ENCODE data around the gene ETV2.
A peak's percentile ranks its signal among the peaks of the same experiment; 100 is the strongest.
"Not testable (repeated sequence)": the region's sequence is repeated elsewhere in the genome, so short reads cannot be mapped to it uniquely, and the experiment has no call there.

The ETV2 gene

GRCh38 chr19:35628565-35629331, 12.8 kb upstream of the ETV2 start, which contains the start of gene RBM42:
TSS of gene RBM42 (plus strand) at chr19:35629036. CDS start at chr19:35629154, 118 bp downstream.
- DNase-seq = peak; percentile 92 to 96

GRCh38 chr19:35629332-35629633, 12.3 kb upstream of the ETV2 start:
- no peak for DNase-seq

GRCh38 chr19:35633727-35634440, 7.7 kb upstream of the ETV2 start:
- no peak for DNase-seq

- DNase-seq = no peak
Observed at GRCh38 chr19:35636651-35637050, 4.9 kb upstream of the ETV2 start.

- no peak for DNase-seq
Observed at GRCh38 chr19:35637165-35637564, 4.4 kb upstream of the ETV2 start.

- DNase-seq = no peak
Observed at GRCh38 chr19:35639321-35639639, 2.3 kb upstream of the ETV2 start.

GRCh38 chr19:35639863-35640262, 1.7 kb upstream of the ETV2 start:
- DNase-seq = no peak

- DNase-seq = no peak
Observed at GRCh38 chr19:35642312-35642711, 767 bp downstream of the ETV2 start.

GRCh38 chr19:35642798-35643254, 1.3 kb downstream of the ETV2 start:
- DNase-seq = no peak

GRCh38 chr19:35643255-35644205, 2.0 kb downstream of the ETV2 start:
- DNase-seq = peak; percentile 71 to 77

GRCh38 chr19:35644206-35644986, 2.9 kb downstream of the ETV2 start:
- peak; percentile 93 to 95 for DNase-seq

- DNase-seq = peak; percentile 83 to 89
Observed at GRCh38 chr19:35644987-35645679, 3.6 kb downstream of the ETV2 start.

- DNase-seq = no peak
Observed at GRCh38 chr19:35645680-35646511, 4.4 kb downstream of the ETV2 start.

- DNase-seq = peak; percentile 82 to 84
Observed at GRCh38 chr19:35648017-35648961, 6.7 kb downstream of the ETV2 start, which contains the start of gene COX6B1. TSS of gene COX6B1 (plus strand) at chr19:35648323. CDS start at chr19:35651244, 2,921 bp downstream.

- DNase-seq = no peak
Observed at GRCh38 chr19:35650581-35650980, 9.0 kb downstream of the ETV2 start.

- DNase-seq = not testable (repeated sequence)
Observed at GRCh38 chr19:35654828-35655227, 13.3 kb downstream of the ETV2 start.

- DNase-seq = no peak
Observed at GRCh38 chr19:35655600-35655999, 14.1 kb downstream of the ETV2 start.

GRCh38 chr19:35656700-35657099, 15.2 kb downstream of the ETV2 start:
- DNase-seq = no peak

- DNase-seq = no peak
Observed at GRCh38 chr19:35657904-35658700, 16.6 kb downstream of the ETV2 start.
